Measurements from ENCODE around the gene UGT3A2. TPM values are rescaled to one million over a fixed set of nuclear protein-coding genes. Genes with fewer than 3 reads are reported as not detected.

UGT3A2 gene
- polyA plus RNA-seq, 3 donors, result not detected

GRCh38 chr5:36059571-36060419 is 6.9 kb downstream of the UGT3A2 start:
- H3K4me3 ChIP-seq (replicated peaks in 1 of 3; ENCODE audit: low read depth in 2 of 3, low read length in 3 of 3), result no peak overlapping the region
- H3K9me3 ChIP-seq (replicated peaks in 1 of 2; ENCODE audit: control insufficient read depth in 1 of 2, insufficient read depth in 1 of 2, low read length in 2 of 2), result no peaks in the 10 kb centered on the region
- no peak overlapping the region for H3K4me2 ChIP-seq (replicated peaks; ENCODE audit: extremely low read depth, low read length, poor library complexity, severe bottlenecking)
- H3K79me2 ChIP-seq (ENCODE audit: insufficient read depth, low read length), result no peaks in the 10 kb centered on the region
- H3K27me3 ChIP-seq (ENCODE audit: control insufficient read depth in 2 of 2, insufficient read depth in 2 of 2, low read length in 2 of 2), result no peaks in the 10 kb centered on the region
- TF ChIP-seq CTCF (IDR thresholded peaks at IDR 0.05), result no peak
- Mint-ChIP-seq H3K27ac (no peak overlapping the region), H3K27me3 (ENCODE audit: low read depth in 3 of 3) (peaks cover 1 to 3% (median 2%) of the 10 kb centered on the region in 3 donors), H3K9me3 (peaks cover 0 to 5% (median 0%) of the 10 kb centered on the region in 7 donors), H3K4me3 (no peak overlapping the region), H3K36me3 (no peaks in the 10 kb centered on the region), H3K4me1 (peaks cover under 1% of the 10 kb centered on the region)
- 74% methylated on average over 3 of the region's 5 CpGs for WGBS (ENCODE audit: insufficient coverage)
- DNase-seq, result no peak
- H2AFZ ChIP-seq (ENCODE audit: insufficient read depth, low read depth, low read length, poor library complexity, severe bottlenecking), result no peak overlapping the region
- no peak overlapping the region for H3K9ac ChIP-seq (ENCODE audit: insufficient read depth, low read length, poor library complexity, severe bottlenecking)
- no peaks in the 10 kb centered on the region for H3K4me1 ChIP-seq (ENCODE audit: control insufficient read depth in 1 of 2, insufficient read depth in 2 of 2, low read length in 2 of 2)
- H4K20me1 ChIP-seq (ENCODE audit: insufficient read depth, low read length), result no peaks in the 10 kb centered on the region
- H3K36me3 ChIP-seq (replicated peaks in 1 of 2; ENCODE audit: control insufficient read depth in 1 of 2, insufficient read depth in 2 of 2, low read length in 2 of 2), result no peaks in the 10 kb centered on the region
- intact Hi-C loops (cut with micrococcal nuclease), result no loop called here
- H3K27ac ChIP-seq (ENCODE audit: low read depth in 1 of 2, low read length in 2 of 2), result no peak overlapping the region

DNA sequence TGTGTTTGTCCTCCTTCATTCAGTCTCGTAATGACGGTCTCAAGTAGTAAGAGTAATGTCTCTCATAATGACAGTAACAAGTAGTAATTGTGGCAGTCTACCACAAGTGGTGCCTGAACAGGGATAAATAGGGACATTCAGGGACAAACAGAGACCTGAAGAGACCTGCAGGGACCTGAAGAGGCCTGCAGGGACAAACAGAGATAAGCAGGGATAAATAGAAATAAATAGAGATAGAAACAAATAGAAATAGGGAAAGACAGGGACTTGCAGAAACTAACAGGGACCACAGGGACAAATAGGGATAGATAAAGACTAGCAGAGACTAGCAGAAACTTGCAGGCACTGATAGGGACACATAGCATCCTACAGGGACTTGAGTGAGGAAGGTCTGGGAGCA is 7.9 kb downstream of the UGT3A2 start:
- no peak for DNase-seq
- Histone ChIP-seq H3K9ac (ENCODE audit: insufficient read depth, low read length, poor library complexity, severe bottlenecking) (no peak overlapping the region), H3K27ac (ENCODE audit: low read depth in 1 of 2, low read length in 2 of 2) (no peak overlapping the region), H3K4me2 (replicated peaks; ENCODE audit: extremely low read depth, low read length, poor library complexity, severe bottlenecking) (no peak overlapping the region), H3K4me3 (replicated peaks in 1 of 3; ENCODE audit: low read depth in 2 of 3, low read length in 3 of 3) (no peak overlapping the region), H3K79me2 (ENCODE audit: insufficient read depth, low read length) (no peaks in the 10 kb centered on the region), H3K27me3 (ENCODE audit: control insufficient read depth in 2 of 2, insufficient read depth in 2 of 2, low read length in 2 of 2) (no peaks in the 10 kb centered on the region), H3K9me3 (replicated peaks in 1 of 2; ENCODE audit: control insufficient read depth in 1 of 2, insufficient read depth in 1 of 2, low read length in 2 of 2) (no peaks in the 10 kb centered on the region), H3K4me1 (ENCODE audit: control insufficient read depth in 1 of 2, insufficient read depth in 2 of 2, low read length in 2 of 2) (no peaks in the 10 kb centered on the region), H4K20me1 (ENCODE audit: insufficient read depth, low read length) (no peaks in the 10 kb centered on the region), H2AFZ (ENCODE audit: insufficient read depth, low read depth, low read length, poor library complexity, severe bottlenecking) (no peak overlapping the region), H3K36me3 (replicated peaks in 1 of 2; ENCODE audit: control insufficient read depth in 1 of 2, insufficient read depth in 2 of 2, low read length in 2 of 2) (no peaks in the 10 kb centered on the region)
- no CpG with 5 or more reads among the region's 2 CpGs for WGBS (ENCODE audit: insufficient coverage)
- intact Hi-C loops (cut with micrococcal nuclease), result no loop called here
- TF ChIP-seq CTCF (IDR thresholded peaks at IDR 0.05), result no peak
- peaks cover 0 to 5% (median 0%) of the 10 kb centered on the region in 7 donors for H3K9me3 Mint-ChIP-seq
- no peak overlapping the region for H3K27ac Mint-ChIP-seq
- no peaks in the 10 kb centered on the region for H3K36me3 Mint-ChIP-seq
- H3K4me3 Mint-ChIP-seq, result no peak overlapping the region
- H3K27me3 Mint-ChIP-seq (ENCODE audit: low read depth in 3 of 3), result peaks cover 1 to 3% (median 2%) of the 10 kb centered on the region in 3 donors
- H3K4me1 Mint-ChIP-seq, result peaks cover 7% of the 10 kb centered on the region
